Caki2 (cell line): ENCODE results near the gene MYO1C. TPM values are rescaled to one million over a fixed set of nuclear protein-coding genes. Genes with fewer than 3 reads are reported as not detected.
"Not testable (repeated sequence)": the region's sequence is repeated elsewhere in the genome, so short reads cannot be mapped to it uniquely, and the experiment has no call there.

Experiments used
- DNase-seq: peaks from one replicate; pipeline ENCODE4 v3.0.0-alpha.2; 2015; ENCODE audit warnings: low read depth
- in situ Hi-C: cut with HindIII; loops from 2 replicates; pipeline ENCODE4 v1.10.0; 2016; ENCODE audit warnings: low sequenced_read_pairs, low pct_unique_long_range_greater_than_20kb, mixed read lengths
- total RNA-seq: library from RNA; depleted of rRNA; stranded (reverse); fragments of >200 nt; shearing (Covaris generic); gene quantifications from 2 replicates; pipeline ENCODE4 v1.2.3, GENCODE V29; 2014; ENCODE audit warnings: low replicate concordance

MYO1C gene
- total RNA-seq, 1 experiment from 2014 or later: 85.8 TPM

GRCh38 chr17:1511290-1511689, 18.8 kb upstream of the MYO1C start:
- DNase-seq: no peak
- in situ Hi-C loops: no loop called here

GRCh38 chr17:1509290-1509881, 16.9 kb upstream of the MYO1C start:
- no peak for DNase-seq
- in situ Hi-C loops: no loop called here

- in situ Hi-C loops: not testable (repeated sequence)
Measured at GRCh38 chr17:1508709-1509108, 16.2 kb upstream of the MYO1C start.

GRCh38 chr17:1506649-1507267, 14.3 kb upstream of the MYO1C start:
- in situ Hi-C loops: no loop called here

More at GRCh38 chr17:1508709-1509108, 16.2 kb upstream of the MYO1C start:
- DNase-seq: not testable (repeated sequence)

GRCh38 chr17:1505586-1505985, 13.1 kb upstream of the MYO1C start:
- no peak for DNase-seq
- in situ Hi-C loops: no loop called here

More at GRCh38 chr17:1506649-1507267, 14.3 kb upstream of the MYO1C start:
- no peak for DNase-seq

GRCh38 chr17:1504866-1505265, 12.4 kb upstream of the MYO1C start:
- in situ Hi-C loops: no loop called here
- no peak for DNase-seq

- no peak for DNase-seq
- in situ Hi-C loops: no loop called here
Measured at GRCh38 chr17:1503699-1504098, 11.2 kb upstream of the MYO1C start.

- peak; percentile 46 for DNase-seq
- in situ Hi-C loops: no loop called here
Measured at GRCh38 chr17:1498869-1499268, 6.4 kb upstream of the MYO1C start.

GRCh38 chr17:1498233-1498632, 5.7 kb upstream of the MYO1C start:
- DNase-seq: no peak
- in situ Hi-C loops: no loop called here

- in situ Hi-C loops: no loop called here
- DNase-seq: no peak
Measured at GRCh38 chr17:1497831-1498230, 5.3 kb upstream of the MYO1C start.

GRCh38 chr17:1496869-1497268, 4.4 kb upstream of the MYO1C start:
- in situ Hi-C loops: no loop called here
- DNase-seq: no peak

GRCh38 chr17:1495265-1495989, 2.9 kb upstream of the MYO1C start:
- in situ Hi-C loops: no loop called here
- DNase-seq: no peak

GRCh38 chr17:1494736-1495253, 2.3 kb upstream of the MYO1C start:
- in situ Hi-C loops: no loop called here

GRCh38 chr17:1494203-1494602, 1.7 kb upstream of the MYO1C start:
- no peak for DNase-seq
- in situ Hi-C loops: no loop called here

More at GRCh38 chr17:1494736-1495253, 2.3 kb upstream of the MYO1C start:
- no peak for DNase-seq

- DNase-seq: no peak
- in situ Hi-C loops: no loop called here
Measured at GRCh38 chr17:1493291-1493980, 950 bp upstream of the MYO1C start.

- no peak for DNase-seq
Measured at GRCh38 chr17:1491443-1492248, 840 bp downstream of the MYO1C start.

GRCh38 chr17:1490643-1491442, 1.6 kb downstream of the MYO1C start:
- peak; percentile 41 for DNase-seq

More at GRCh38 chr17:1491443-1492248, 840 bp downstream of the MYO1C start:
- in situ Hi-C loops: no loop called here

More at GRCh38 chr17:1490643-1491442, 1.6 kb downstream of the MYO1C start:
- in situ Hi-C loops: no loop called here
